Measurements from ENCODE around the gene GNG7.

DNA sequence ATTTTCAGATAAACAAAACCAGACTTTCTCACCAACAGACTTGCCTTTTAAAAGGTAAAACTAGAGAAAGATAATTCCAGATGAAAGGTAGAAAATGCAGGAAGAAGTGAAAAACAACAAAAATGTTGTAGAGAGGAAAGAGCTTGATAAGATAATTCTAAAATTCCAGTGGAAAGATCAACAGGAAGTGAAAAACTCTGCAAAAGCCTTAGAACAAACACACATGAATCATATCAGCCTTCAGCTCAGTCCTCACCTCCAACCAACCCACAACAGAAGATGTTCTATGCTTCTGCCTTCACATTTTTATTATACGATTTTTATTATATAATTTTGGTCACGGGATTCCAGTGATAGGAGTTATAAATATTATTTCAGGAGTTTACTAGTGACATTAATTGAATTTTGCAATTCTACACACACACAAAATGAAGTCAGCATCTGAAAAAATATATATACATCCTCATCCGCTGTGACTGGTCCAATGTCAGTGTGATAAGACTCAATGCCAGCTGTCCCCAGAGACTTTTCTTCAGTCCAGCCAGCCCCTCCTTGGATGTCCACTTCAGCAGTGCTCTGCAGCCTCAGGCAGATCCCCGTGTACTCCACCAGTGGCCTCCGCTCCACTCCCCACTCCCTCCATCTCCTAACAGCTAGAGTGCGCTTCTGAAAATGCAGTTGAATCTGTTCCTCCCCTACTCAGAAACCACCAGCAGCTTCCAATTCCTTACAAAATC is 168.6 kb downstream of the GNG7 start:
- TF ChIP-seq CTCF (IDR thresholded peaks at IDR 0.05; ENCODE audit: insufficient read depth, low read depth, low read length) (no peak), EZH2 (IDR thresholded peaks at IDR 0.05; ENCODE audit: insufficient read depth, low read length) (no peak)

All from astrocyte (in vitro differentiated cells and primary cell).